B cell (primary cell): ENCODE data around the gene PRAC2.

Experiments
- CTCF ChIP-seq: fragments of 200-600 bp; IDR thresholded peaks from one replicate; pipeline ENCODE4 v1.8.0; 2022; ENCODE audit warnings: antibody characterized with exemption, mild to moderate bottlenecking
- EZH2 ChIP-seq: IDR thresholded peaks from 2 replicates; pipeline ENCODE4 v1.6.1; 2012; ENCODE audit warnings: borderline replicate concordance, low read depth, mild to moderate bottlenecking, moderate library complexity, low read length; ENCODE audit not compliant: insufficient read depth, poor library complexity, severe bottlenecking

- no peak for TF ChIP-seq CTCF
- no peak for TF ChIP-seq EZH2
Measured at GRCh38 chr17:48681609-48682008, 41.4 kb upstream of the PRAC2 start.
